Measurements from ENCODE around the gene PHOX2A. TPM values are rescaled to one million over a fixed set of nuclear protein-coding genes. Genes with fewer than 3 reads are reported as not detected.

The PHOX2A gene
- not detected in 2 replicates for total RNA-seq

DNA sequence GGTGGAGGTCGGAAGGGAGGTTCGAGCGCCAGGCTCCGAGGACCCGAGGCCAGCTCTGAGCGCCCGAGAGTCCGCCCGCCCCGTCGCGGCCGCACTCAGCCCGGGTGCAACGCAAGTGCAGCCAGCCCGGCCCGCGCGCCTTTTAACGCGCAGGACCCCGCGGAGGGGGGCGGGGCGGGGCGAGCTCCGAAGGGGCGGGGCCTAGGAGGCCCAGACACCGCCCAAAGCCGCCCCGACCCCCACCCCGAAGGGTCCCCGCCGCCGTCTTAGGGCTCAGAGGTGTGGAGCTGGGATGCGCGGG, at the start of gene PHOX2A:
PHOX2A (minus strand) TSS at position 117 of the 301 bp plus-strand sequence. CDS start 172 bp downstream, outside the sequence.

DNA sequence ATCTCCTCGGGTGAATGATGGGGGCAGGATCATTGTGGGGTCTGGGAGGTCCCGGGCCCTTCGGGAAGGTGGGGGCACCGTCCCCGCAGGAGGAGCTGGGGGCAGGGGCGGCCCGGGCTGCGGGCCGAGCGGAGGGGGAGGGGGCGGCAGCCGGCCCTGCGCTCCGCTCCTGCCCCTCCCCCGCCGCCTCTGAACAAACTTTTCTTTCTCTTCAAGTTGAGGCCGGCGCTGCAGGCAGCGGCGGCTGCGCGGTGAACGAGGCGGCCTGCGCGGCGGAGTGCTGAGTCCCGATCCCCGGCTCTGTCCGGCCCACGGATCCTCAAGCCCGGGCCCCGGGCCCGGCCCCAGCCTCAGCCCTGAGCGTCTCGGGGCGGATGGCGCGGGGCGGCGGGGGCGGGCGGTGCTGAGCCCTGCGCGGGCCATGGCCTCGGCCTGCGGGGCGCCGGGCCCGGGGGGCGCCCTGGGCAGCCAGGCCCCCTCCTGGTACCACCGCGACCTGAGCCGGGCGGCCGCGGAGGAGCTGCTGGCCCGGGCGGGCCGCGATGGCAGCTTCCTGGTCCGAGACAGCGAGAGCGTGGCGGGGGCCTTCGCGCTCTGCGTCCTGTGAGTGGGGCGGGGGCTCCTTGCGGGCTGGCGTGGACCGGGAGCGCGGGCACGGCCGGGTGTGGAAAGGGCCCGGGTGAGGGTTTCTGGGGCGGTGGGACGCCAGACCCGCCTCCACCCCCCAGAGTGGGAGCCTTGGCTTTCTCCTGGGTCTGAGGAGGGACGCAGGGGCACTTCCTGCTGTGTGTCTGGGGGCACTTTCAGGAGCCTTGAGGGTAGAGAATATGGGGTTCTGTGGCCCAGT, 19.2 kb downstream of the PHOX2A start, which contains the start of gene INPPL1:
INPPL1 (plus strand) TSS at position 204 of the 847 bp plus-strand sequence; CDS start at position 422, 218 bp downstream.

DNA sequence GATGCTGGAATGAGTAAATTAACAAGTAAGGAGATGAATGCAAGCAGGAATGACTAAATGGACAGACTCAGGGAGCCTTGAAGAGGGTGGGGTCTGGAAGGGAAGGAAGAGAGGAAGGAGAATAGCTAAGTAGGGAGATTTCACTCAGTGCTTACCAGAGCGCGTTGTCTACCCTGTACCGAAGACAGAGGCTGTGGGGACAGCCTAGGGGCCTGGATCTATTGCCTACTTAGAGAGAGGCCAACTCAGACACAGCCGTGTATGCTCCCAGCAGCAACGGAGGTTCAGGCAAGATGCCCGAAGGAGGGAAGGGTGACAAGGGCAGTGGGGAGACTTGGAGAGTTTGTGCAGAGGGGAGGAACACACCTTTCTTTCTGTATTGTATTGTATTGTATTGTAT, 27.3 kb downstream of the PHOX2A start, which contains the start of gene FOLR2:
FOLR2 (plus strand) TSS at position 157 of the 400 bp plus-strand sequence. CDS start 1,791 bp downstream, outside the sequence.

DNA sequence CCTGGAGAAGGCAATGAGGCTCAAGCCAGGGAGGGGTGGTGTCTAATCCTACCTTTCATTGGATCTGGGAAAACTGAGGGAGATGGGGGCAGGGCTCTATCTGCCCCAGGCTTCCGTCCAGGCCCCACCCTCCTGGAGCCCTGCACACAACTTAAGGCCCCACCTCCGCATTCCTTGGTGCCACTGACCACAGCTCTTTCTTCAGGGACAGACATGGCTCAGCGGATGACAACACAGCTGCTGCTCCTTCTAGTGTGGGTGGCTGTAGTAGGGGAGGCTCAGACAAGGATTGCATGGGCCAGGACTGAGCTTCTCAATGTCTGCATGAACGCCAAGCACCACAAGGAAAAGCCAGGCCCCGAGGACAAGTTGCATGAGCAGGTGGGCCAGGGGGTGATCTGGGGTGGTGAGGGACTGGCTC, 52.0 kb downstream of the PHOX2A start, which contains the start of gene FOLR1:
FOLR1 (plus strand) TSS at position 180 of the 421 bp plus-strand sequence; CDS start at position 214, 34 bp downstream.

Other genes with a start within 250 kb of the PHOX2A start
- 1.7 and 2.8 TPM in 2 replicates for gene IL18BP, start 245.3 kb downstream of the PHOX2A start, total RNA-seq
- gene NUMA1, start 163.6 kb downstream of the PHOX2A start, total RNA-seq = 124 and 153 TPM in 2 replicates
- gene LRRC51, start 163.3 kb downstream of the PHOX2A start, total RNA-seq = 5.5 and 6.3 TPM in 2 replicates
- 64.1 and 81.4 TPM in 2 replicates for gene LAMTOR1, start 140.9 kb downstream of the PHOX2A start, total RNA-seq
- gene TOMT, start 138.3 kb downstream of the PHOX2A start, total RNA-seq = not detected in 2 replicates
- 23.5 and 30.2 TPM in 2 replicates for gene ANAPC15, start 131.5 kb downstream of the PHOX2A start, total RNA-seq
- 0.14 and 1.2 TPM in 2 replicates for gene FOLR3, start 108.5 kb downstream of the PHOX2A start, total RNA-seq
- not detected in 2 replicates for gene FOLR1, start 52.0 kb downstream of the PHOX2A start, total RNA-seq
- not detected in 2 replicates for gene FOLR2, start 27.4 kb downstream of the PHOX2A start, total RNA-seq
- 55.3 and 72.4 TPM in 2 replicates for gene INPPL1, start 19.4 kb downstream of the PHOX2A start, total RNA-seq
- gene CLPB, start 190.4 kb upstream of the PHOX2A start, total RNA-seq = 22.5 and 27.5 TPM in 2 replicates